Stimulated activated CD4-positive, alpha-beta T cell treated with anti-CD3 and anti-CD28 coated beads, Interleukin-1b, Interleukin-23, amount 100 ng/mL, for 4 hours (primary cell): ENCODE measurements around the gene UBE2K.
A peak's percentile ranks its signal among the peaks of the same experiment; 100 is the strongest.
"Not testable (repeated sequence)": the region's sequence is repeated elsewhere in the genome, so short reads cannot be mapped to it uniquely, and the experiment has no call there.

Experiments used
- DNase-seq, 2 donors: peaks; one replicate each; pipeline ENCODE4 v3.0.0-alpha.2; 2020; ENCODE audit warnings: low read depth in 2 of 2

UBE2K gene

DNA sequence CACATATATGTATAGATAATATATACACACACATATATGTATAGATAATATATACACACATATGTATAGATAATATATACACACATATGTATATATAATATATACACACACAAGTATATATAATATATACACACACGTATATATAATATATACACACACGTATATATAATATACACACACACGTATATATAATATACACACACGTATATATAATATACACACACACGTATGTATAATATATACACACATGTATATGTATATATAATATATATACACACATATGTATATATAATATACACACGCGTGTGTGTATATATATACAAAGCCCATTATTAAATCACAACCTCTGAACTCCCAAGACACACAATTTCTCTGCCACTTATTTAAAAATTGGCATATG is 8.0 kb upstream of the UBE2K start:
- DNase-seq: no peak

DNA sequence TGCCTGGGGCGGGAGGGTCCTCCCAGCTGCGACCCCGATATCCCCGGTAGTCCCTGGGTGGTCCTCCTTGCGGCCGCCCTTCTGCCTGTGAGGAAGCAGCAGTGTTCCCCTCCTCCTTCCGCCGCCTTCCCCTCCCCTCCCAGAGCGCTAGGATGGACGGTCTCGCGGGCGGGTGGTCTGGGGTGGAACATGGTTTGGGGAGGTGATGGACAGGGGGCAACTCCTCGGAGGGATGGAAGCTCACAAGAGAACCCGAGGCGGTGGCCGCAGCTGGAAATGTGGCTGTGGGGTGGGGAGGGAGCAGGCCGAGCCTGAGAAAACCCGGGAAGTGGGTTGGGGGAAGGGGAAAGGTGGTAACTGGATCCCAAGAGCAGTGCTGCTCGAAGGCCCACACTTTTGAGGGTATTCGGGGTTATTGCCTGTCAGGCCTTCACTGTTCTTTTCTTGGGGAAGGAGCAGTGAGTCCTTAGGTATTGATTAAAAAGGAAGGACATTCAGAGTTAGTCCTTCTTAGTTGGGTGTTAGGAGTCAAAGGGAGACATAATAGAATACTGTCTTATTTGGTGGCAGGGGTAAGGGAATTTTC is 581 bp downstream of the UBE2K start:
- peak; percentile 15 to 30 for DNase-seq

DNA sequence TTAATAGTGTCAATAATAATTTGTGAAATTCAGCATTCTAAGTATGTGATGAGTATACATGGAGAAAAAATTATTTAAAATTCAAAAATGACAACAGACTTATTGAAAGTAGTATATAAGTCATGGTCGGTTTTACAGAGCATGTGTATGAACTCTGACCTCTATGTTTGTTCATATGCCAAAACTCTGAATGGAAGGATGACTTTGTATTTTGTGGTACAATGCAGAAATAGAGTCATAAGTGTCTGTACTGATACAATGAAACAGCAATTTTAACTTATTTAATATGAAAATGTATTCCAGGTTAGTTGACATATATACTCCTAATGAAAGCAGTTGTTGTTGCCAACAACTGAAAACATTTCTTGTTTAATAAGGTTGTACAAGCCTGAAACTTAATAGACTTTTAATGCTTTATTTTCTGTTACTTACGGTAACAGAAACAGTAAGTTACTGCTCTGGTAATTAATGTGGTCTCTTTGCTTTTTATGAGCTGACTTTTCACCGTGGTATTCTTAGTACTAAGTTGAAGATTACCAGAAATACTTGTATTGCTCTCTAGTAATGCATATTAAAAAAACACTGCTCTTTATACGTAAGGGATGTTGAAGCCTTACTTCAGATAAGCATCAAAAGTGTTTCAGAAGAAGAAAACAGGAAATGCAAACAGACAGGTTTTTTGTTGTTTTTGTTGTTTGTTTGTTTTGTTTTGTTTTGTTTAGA is 1.9 kb downstream of the UBE2K start:
- DNase-seq: no peak

DNA sequence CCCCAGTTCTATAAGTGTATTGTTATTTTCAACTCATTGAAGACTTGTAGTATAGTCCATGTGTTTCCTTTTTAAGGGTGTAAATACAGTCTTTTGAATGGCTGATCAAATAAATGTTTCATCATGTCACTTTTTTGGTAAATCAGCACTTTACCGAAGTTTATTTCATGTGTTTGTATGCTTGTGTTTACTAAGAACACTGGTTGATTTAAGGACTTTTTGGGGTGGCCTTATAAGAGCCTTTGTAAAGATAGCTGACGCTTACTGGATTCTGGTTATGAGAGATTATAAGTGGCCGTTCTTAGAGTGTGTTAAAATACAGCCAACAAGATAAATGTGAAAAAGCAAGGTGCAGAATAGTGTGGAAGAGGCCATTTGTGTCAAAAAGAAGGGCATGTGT is 2.6 kb downstream of the UBE2K start:
- DNase-seq: no peak

DNA sequence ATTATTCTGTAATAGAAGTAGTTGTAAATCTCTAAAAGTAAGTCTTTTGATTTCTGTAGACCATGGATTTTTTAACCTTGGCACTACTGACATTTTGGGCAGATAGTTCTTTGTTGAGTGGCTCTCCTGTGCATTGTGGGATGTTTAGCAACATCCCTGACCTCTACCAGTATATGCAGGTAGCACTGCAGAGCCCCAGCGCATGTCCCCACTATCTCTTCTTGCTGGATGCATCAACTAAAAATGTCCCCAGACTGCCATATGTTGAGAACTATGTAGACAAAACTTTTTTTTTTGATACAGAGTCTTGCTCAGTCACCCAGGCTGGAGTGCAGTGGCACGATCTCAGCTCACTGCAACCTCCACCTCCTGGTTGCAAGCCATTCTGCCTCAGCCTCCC is 4.8 kb downstream of the UBE2K start:
- DNase-seq: no peak

DNA sequence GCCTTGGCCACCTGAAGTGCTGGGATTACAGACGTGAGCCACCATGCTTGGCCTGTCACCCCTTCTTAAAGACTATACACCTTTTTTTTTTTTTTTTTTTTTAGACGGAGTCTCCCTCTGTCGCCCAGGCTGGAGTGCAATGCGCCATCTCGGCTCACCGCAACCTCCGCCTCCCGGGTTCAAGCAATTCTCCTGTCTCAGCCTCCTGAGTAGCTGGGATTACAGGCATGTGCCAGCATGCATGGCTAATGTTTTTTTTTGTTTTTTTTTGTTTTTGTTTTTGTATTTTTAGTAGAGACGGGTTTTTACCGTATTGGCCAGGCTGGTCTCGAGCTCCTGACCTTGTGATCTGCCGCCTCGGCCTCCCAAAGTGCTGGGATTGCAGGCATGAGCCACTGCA is 6.9 kb downstream of the UBE2K start:
- DNase-seq: not testable (repeated sequence)

DNA sequence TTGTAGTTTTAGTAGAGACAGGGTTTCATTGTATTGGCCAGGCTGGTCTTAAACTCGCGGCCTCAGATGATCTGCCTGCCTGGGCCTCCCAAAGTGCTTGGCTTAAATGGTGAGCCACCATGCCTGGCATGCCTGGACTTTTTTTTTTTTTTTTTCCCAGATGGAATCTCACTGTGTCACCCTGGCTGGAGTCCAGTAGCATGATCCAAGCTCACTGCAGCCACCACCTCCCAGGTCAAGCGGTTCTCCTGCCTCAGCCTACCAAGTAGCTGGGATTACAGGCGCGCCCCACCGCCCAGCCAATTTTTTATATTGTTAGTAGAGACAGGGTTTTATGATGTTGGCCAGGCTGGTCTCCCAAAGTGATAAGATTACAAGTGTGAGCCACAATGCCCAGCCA is 8.4 kb downstream of the UBE2K start:
- no peak for DNase-seq

DNA sequence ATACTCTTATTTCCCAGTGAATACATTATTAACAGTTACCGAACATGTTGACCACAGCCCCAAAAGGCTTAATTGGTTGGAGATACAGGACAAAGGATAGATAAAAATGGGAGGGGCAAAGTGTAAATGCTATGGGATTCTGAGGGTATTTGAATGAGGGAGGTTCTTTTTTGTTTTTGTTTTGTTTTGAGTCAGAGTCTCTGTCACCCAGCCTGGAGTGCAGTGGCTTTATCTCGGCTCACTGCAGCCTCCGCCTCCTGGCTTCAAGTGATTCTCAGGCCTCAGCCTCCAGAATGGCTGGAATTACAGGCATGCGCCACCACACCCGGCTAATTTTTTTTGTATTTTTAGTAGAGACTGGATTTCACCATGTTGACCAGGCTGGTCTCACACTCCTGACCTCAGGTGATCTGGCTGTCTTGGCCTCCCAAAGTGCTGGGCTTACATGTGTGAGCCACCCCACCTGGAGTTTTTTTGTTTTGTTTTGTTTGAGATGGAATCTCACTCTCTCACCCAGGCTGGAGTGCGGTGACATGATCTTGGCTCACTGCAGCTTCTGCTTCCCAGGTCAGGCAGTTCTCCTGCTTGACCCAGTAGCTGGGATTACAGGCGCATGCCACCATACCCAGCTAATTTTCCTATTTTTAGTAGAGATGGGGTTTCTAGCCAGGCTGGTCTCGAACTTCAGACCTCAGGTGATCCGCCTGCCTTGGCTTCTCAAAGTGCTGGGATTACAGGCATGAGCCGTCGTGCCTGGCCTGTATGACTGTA is 9.0 kb downstream of the UBE2K start:
- DNase-seq: no peak

DNA sequence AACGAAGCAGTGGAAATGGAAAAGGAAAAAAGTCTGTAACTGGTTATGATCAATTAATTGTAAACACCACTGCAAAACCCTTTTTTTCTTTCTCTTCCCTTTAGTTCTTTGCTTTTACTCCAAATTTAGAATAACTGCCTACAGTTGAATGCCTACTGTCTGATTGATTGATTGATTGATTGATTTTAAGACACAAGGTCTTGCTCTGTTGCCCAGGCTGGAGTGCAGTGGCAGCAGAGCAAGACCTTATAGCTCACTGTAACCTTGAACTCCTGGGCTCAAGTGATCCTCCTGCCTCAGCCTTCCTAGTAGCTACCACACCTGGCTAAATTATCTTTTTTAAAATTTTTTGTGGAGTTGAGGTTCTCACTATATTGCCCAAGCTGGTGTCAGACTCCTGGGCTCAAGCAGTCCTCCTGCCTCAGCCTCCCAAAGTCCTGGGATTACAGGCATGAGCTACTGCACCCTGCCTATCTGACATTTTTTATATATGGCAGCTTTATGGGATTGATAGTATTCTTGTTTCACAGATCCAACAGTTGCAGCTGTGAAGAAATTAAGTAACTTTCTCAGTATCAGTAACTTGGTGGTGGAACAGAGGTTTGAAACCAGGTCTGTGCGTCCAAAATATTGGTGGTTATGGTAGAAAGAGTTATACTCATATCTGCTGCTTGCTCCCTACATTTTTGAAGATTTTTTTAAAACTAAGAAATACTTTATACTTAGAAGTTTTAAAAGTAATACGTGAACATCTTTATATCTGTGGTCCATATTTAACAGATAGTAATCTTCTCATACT is 12.4 kb downstream of the UBE2K start:
- DNase-seq: no peak

DNA sequence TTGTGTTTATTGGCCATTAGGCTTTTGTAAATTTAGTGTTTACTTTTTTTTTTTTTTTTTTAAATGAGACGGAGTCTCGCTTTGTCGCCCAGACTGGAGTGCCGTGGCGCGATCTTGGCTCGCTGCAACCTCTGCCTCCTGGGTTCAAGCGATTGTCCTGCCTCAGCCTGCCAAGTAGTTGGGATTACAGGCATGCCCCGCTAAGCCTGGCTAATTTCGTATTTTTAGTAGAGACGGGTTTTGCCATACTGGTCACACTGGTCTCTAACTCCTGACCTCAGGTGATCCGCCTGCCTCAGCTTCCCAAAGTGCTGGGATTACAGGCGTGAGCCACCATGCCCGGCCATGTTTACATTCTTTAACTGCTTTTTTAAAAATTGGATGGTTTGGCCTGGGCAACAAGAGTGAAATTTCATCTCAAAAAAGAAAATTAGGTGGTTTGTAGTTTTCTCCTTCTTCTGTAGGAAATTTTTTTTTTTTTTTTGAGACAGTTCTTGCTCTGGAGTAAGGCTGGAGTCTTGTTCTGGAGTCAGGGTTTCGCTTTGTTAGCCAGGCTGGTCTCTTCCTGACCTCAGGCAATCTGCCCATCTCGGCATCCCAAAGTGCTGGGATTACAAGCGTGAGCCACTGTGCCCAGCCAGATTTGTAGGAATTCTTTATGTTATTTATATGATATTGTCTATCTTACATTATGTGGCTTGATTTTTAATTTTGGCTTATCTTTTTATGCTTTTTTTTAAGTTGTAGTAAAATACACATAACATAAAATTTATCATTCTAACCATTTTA is 15.1 kb downstream of the UBE2K start:
- DNase-seq: no peak

DNA sequence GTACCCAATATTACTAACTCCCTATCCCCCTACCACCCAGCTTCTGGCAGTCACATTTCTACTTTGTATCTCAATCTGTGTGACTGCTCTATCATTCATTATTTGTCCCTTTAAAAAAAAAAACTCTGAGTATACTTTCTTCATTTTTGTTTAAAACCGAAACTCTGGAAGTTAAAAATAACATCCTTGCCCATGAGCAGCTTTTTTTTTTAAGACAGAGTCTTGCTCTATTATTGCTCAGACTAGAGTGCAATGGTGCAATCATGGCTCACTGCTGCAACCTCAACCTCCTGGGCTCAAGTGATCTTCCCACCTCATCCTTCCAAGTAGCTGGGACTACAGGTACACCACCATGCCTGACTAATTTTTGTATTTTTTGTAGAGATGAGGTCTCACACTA is 15.8 kb downstream of the UBE2K start:
- no peak for DNase-seq

DNA sequence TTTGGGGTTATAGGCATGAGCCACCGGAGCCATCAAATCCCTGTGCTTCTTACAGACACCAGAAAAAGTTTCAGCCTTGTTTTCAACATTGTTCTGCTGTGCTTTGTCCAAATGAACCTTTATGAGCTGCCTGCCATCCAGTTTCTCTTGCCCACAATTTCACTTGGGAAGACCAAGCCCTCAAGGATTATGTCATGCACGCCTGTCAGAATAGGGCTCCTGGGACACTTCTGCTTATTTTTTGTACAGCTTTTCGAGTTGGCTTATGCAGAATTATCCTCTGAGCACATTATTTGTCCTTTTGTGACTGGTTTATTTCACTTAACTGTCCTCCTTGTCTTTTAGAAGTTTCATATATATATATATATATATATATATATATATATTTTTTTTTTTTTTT is 16.2 kb downstream of the UBE2K start:
- no peak for DNase-seq

DNA sequence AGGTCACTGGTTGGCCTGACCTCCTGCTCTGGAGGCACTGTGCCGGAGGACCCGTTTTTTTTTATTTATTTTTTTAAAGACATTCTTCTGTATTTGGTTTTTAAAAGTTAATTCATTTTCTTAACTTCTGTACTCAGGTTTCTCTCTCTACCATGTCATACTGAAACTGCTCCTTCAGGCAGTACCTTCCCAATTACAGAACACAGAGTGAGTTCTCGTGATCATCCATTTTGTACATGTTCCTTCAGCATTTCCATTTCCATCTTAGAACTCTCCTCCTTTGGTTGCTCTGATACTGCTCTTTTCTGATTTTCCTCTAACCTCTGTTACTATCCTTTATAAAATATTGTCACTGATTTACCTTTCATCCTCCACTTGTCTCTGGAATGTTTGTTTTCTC is 17.9 kb downstream of the UBE2K start:
- DNase-seq: no peak

DNA sequence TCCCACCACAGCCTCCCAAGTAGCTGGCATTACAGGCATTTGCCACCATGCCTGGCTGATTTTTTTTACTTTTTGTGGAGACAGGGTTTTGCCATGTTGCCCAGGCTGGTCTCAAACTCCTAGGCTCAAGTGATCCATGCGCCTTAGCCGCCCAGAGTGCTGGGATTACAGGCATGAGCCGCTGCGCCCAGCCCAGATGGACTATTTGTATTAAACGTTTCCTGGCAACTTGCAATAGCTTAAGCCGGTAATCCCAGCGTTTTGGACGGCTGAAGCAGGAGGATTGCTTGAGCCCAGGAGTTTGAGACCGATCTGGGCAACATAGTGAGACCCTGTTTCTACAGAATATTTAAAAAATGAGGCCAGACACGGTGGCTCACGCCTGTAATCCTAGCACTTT is 18.4 kb downstream of the UBE2K start:
- DNase-seq: no peak

DNA sequence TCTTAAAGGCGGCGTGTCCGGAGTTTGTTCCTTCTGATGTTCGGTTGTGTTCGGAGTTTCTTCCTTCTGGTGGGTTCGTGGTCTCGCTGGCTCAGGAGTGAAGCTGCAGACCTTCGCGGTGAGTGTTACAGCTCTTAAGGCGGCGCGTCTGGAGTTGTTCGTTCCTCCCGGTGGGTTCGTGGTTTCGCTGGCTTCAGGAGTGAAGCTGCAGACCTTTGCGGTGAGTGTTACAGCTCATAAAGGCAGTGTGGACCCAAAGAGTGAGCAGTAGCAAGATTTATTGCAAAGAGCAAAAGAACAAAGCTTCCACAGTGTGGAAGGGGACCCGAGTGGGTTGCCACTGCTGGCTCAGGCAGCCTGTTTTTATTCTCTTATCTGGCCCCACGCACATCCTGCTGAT is 19.8 kb downstream of the UBE2K start:
- DNase-seq: not testable (repeated sequence)

DNA sequence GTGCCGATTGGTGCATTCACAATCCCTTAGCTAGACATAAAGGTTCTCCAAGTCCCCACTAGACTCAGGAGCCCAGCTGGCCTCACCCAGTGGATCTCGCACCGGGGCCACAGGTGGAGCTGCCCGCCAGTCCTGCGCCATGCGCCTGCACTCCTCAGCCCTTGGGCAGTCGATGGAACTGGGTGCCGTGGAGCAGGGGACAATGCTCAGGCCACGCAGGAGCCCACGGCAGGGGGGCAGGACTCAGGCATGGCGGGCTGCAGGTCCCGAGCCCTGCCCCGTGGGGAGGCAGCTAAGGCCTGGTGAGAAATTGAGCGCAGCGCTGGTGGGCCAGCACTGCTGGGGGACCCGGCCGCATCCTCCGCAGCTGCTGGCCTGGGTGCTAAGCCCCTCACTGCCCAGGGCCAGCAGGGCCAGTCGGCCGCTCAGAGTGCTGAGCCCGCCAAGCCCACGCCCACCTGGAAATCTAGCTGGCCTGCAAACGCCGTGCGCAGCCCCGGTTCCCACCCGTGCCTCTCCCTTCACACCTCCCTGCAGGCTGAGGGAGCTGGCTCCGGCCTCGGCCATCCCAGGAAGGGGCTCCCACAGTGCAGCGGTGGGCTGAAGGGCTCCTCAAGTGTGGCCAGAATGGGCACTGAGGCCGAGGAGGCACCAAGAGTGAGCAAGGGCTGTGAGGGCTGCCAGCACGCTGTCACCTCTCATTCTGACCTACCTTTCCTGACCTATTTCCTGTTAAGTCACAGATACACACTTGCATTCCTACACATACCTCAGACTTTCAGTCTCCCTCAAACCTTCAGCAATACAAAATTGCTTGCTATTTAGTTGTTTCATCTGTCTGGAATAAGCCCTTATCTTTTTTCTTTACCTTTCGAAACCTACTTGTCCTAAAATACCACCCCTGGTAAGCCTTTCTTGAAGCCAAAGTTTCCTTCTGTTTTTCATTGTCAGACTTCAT is 20.7 kb downstream of the UBE2K start:
- DNase-seq: no peak

DNA sequence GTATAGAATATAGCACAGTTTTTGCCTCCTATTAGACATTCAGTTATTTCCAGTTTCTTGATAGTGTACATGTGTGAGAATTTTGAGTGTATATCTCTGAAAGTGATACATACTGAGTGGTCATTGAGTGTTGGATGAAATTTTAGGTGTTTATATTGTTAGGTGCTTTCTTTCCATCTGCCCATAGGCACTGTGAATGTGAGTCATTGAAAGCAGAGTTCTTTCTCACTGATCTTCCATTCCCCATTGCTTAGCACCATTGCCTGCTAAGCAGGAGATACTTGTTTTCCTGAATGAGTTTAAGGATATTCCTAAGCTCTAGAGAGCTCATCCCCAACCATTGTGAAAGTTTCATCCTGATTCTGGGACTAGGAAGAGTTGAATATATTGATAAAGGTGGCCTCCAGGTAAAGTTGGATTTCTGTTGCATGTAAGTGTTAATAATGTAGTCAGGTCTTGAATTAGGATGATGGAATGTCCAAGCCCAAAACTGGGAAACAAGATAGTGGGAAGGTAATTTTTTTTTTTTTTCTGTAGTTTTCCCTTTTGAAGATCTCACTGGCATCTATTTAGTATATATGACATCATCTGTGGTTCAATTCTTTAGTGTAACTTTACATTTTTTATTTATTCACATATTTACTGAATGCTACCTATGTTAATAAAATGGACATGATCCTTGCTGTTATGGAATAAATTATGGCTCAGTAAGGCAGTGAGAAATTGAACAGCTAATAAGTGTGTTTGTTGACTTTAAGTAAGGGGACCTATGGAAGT is 22.1 kb downstream of the UBE2K start:
- DNase-seq: no peak

DNA sequence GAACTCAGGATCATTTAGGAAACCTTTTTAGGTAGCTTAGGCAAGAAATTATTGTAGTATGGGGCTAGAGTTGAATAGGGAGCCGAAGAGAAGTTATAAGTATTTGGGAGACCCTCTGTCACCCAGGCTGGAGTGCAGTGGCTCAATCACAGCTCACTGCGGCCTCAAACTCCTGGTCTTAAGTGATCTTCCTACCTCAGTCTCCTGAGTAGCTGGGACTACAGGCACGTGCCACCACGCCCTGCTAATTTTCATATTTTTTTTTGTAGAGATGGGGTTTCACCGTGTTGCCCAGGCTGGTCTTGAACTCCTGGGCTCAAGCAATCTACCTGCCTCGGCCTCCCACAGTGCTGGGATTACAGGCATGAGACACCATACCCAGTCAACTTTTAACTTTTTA is 23.3 kb downstream of the UBE2K start:
- DNase-seq: not testable (repeated sequence)

DNA sequence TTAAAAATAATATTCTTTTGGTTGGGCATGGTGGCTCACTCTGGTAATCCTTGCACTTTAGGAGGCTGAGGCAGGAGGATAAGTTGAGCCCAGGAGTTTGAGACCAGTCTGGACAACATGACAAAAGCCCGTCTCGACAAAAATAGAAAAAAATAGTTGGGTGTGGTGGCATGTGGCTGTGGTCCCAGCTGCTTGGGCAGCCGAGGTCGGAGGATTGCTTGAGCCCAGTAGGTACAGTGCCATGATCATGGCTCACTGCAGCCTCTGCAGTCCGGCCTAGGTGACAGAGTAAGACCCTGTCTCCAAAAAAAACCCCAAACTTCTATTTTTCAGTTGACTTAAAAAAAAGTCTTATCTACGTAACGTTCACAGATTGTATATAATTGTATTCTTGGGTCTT is 23.9 kb downstream of the UBE2K start:
- DNase-seq: no peak

DNA sequence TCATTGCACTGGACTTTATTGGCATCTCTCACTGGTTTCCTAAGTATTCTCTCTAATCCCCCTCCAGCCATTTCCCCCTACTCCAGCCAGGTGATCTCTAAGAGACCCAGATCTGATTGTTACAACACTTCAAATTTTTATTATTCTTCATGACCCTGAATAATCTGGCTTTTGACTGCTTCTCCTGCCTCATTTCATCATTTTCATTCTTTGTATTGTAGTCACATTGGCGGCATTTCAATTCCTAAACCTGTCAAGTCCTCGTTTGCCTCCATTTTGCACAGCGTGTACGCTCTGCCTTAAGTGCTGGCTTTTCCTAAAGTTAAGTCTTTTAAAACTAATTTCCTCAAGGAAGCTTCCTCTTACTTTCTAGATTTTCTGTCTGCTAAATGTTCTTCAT is 31.6 kb downstream of the UBE2K start:
- no peak for DNase-seq
